Sigmoid colon (tissue), 7 donors: Measurements from ENCODE around the gene CYP4V2. TPM values are rescaled to one million over a fixed set of nuclear protein-coding genes. Genes with fewer than 3 reads are reported as not detected.

Source experiments
- DNase-seq: peaks from one replicate; pipeline ENCODE4 v3.0.0-alpha.2; 2019
- H3K27ac ChIP-seq, 4 donors: fragments of 200-600 bp; sonication (generic); one replicate each; pipeline ENCODE4 v1.5.1; 2016 to 2019; ENCODE audit warnings: mild to moderate bottlenecking in 1 of 4
- H3K27me3 ChIP-seq, 3 donors: fragments of 200-600 bp; sonication (generic); one replicate each; pipeline ENCODE4 v1.5.1; 2019; ENCODE audit warnings: mild to moderate bottlenecking in 1 of 3
- H3K36me3 ChIP-seq, 4 donors: fragments of 200-600 bp; sonication (generic); one replicate each; pipeline ENCODE4 v1.5.1; 2016 to 2019
- H3K4me1 ChIP-seq, 4 donors: fragments of 200-600 bp; sonication (generic); one replicate each; pipeline ENCODE4 v1.5.1; 2017 to 2019
- H3K4me3 ChIP-seq, 4 donors: fragments of 200-600 bp; sonication (generic); one replicate each; pipeline ENCODE4 v1.5.1; 2017 to 2019; ENCODE audit warnings: mild to moderate bottlenecking in 2 of 4, moderate library complexity in 1 of 4
- H3K9me3 ChIP-seq, 4 donors: fragments of 200-600 bp in 3 of 4; sonication (generic) in 3 of 4; one replicate each; pipeline versions ENCODE4 v1.5.1 to v1.6.1; 2013 to 2019
- CTCF ChIP-seq, 4 experiments: fragments of 450-650 bp in 3 of 4; fragments of 200-600 bp in 1 of 4; IDR thresholded peaks; one replicate each; pipeline ENCODE4 v1.5.1; 2016 to 2019; ENCODE audit warnings: antibody characterized with exemption in 4 of 4, mild to moderate bottlenecking in 3 of 4, moderate library complexity in 2 of 4
- EP300 ChIP-seq, 4 donors: sonication (generic); formaldehyde crosslinking; IDR thresholded peaks; one replicate each; pipeline ENCODE4 v1.6.1; 2017; ENCODE audit warnings: antibody characterized with exemption in 4 of 4
- POLR2A ChIP-seq, 2 donors: fragments of 450-650 bp; IDR thresholded peaks; one replicate each; pipeline ENCODE4 v1.6.1; 2016; ENCODE audit warnings: antibody characterized with exemption in 2 of 2, mild to moderate bottlenecking in 2 of 2, moderate library complexity in 2 of 2
- POLR2AphosphoS5 ChIP-seq, 4 donors: sonication (generic); formaldehyde crosslinking; IDR thresholded peaks; one replicate each; pipeline ENCODE4 v1.6.1; 2017; ENCODE audit warnings: antibody characterized with exemption in 4 of 4
- WGBS, 2 donors: extraction: QIAGEN DNeasy Blood & Tissue Kit; methylation state at CpG; one replicate each; pipeline ENCODE4 v1.1.7; 2013; 5-methylcytosine and 5-hydroxymethylcytosine counted together
- intact Hi-C: fragments of 100-400 bp; cut with DNase I; formaldehyde crosslinking; loops from one replicate; pipeline ENCODE4 v1.15.1; 2023
- polyA plus RNA-seq, 3 donors: library from polyadenylated mRNA; stranded (reverse); fragments of 200-250 nt; gene quantifications; one replicate each; pipeline ENCODE4 v1.2.3, GENCODE V29; 2013
- total RNA-seq, 4 donors: library from RNA; depleted of rRNA; stranded (reverse); fragments of >200 nt; gene quantifications; one replicate each; pipeline ENCODE4 v1.1.0, GENCODE V29; 2016
- donor health status: healthy with polysubstance abuse.
- donor health status: Bipolar disorder and iron deficiency.
- donor health status: healthy.

Gene CYP4V2
- total and polyA plus RNA-seq, 7 donors: 7.2 to 75.3 (median 30.0) TPM

DNA sequence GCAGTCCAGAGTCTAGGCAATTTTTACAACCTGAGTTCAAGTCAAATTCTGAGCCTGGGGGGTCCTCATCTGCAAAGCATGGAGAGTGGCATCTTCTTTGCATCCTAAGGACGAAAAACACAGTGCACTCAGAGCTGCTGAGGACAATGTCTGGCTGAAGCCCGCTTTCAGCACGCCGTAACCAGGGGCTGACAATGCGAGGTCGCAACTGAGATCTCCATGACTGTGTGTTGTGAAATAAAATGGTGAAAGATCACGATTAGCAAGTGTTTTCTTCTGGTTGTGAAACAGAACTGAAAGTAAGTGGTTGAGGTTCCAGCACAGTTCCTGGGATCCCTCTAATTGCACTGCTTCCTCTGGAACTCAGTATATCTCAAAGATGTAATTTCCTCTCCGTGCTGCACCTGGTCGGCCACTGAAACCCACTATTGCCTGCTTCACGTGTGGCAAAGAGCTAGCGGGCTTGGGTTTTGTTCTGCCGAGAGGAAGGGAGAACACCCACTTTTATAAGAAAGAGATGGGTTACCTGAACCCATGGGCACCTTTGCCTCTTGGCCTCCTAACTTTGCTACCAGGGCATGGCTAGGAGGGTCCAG, 66.9 kb downstream of the CYP4V2 start:
- no peak overlapping the region for H3K4me3 ChIP-seq
- no peaks in the 10 kb centered on the region for H3K27me3 ChIP-seq
- H3K9me3 ChIP-seq: no peaks in the 10 kb centered on the region
- TF ChIP-seq POLR2AphosphoS5 (IDR thresholded peaks at IDR 0.05): no peak
- TF ChIP-seq EP300 (IDR thresholded peaks at IDR 0.05): no peak
- no peak for TF ChIP-seq CTCF (IDR thresholded peaks at IDR 0.05)
- no peak for TF ChIP-seq POLR2A (IDR thresholded peaks at IDR 0.05)
- no peak overlapping the region for H3K27ac ChIP-seq
- H3K36me3 ChIP-seq: no peaks in the 10 kb centered on the region
- H3K4me1 ChIP-seq: no peaks in the 10 kb centered on the region
- 91 to 92% methylated on average over 12 of the region's 12 CpGs for WGBS, 2 donors
- DNase-seq: no peak
- intact Hi-C loops: no loop called here

DNA sequence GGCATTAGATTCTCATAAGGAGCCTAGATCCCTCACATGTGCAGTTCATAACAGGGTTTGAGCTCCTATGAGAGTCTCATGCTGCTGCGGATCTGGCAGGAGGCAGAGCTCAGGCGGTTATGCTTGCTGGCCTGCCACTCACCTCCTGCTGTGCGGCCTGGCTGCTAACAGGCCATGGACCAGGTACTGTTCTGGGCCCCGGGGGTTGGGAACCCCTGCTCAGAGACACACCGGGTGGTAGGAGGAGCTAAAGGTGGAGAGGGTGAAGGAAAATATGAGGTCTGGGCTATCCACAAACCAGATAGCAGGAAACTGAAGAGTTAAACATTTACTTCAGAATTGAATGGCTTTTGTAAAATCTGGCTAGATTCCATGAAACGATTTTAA, 68.7 kb downstream of the CYP4V2 start:
- DNase-seq: no peak
- intact Hi-C loops: no loop called here
- Histone ChIP-seq H3K4me1 (no peaks in the 10 kb centered on the region), H3K27me3 (no peaks in the 10 kb centered on the region), H3K9me3 (no peaks in the 10 kb centered on the region), H3K4me3 (no peak overlapping the region), H3K27ac (no peak overlapping the region), H3K36me3 (no peaks in the 10 kb centered on the region)
- 61 to 80% methylated on average over 6 of the region's 6 CpGs for WGBS, 2 donors
- TF ChIP-seq CTCF (IDR thresholded peaks at IDR 0.05) (no peak), POLR2AphosphoS5 (IDR thresholded peaks at IDR 0.05) (no peak), POLR2A (IDR thresholded peaks at IDR 0.05) (no peak), EP300 (IDR thresholded peaks at IDR 0.05) (no peak)

Other genes with a start within 250 kb of the CYP4V2 start
- 1 to 10 TPM; 3.0 to 8.2 (median 5.0) TPM for gene TLR3, start 122.4 kb upstream of the CYP4V2 start, total RNA-seq
- gene TLR3, start 122.4 kb upstream of the CYP4V2 start, polyA plus RNA-seq: 1 to 10 TPM; 1.8 to 5.2 (median 2.4) TPM
- 10 to 100 TPM; 14.6 to 26.0 (median 21.0) TPM for gene FAM149A, start 86.9 kb upstream of the CYP4V2 start, total RNA-seq
- gene FAM149A, start 86.9 kb upstream of the CYP4V2 start, polyA plus RNA-seq: 1 to 10 TPM; 2.8 to 8.4 (median 4.6) TPM
- 1 to 10 TPM in 2 of 4 donors, under 1 TPM in 2; 0.36 to 3.9 (median 1.4) TPM for gene KLKB1, start 35.9 kb downstream of the CYP4V2 start, total RNA-seq
- 1 to 10 TPM in 1 of 3 donors, under 1 TPM in 2; 0.46 to 1.3 (median 0.60) TPM for gene KLKB1, start 35.9 kb downstream of the CYP4V2 start, polyA plus RNA-seq
- under 1 TPM in 1 of 4 donors, not detected in 3; 0.14 TPM for gene F11, start 74.6 kb downstream of the CYP4V2 start, total RNA-seq
- under 1 TPM in 1 of 3 donors, not detected in 2; 0.54 TPM for gene F11, start 74.6 kb downstream of the CYP4V2 start, polyA plus RNA-seq